COR-L47 (cell line): Measurements from ENCODE around the gene WASL.
"Not testable (repeated sequence)": the region's sequence is repeated elsewhere in the genome, so short reads cannot be mapped to it uniquely, and the experiment has no call there.

Experiments used
- DNase-seq: peaks from one replicate; lab custom pipeline; 2025; lab: John Stamatoyannopoulos, UW

Gene WASL

GRCh38 chr7:123658023-123658422 is 90.8 kb downstream of the WASL start:
- no peak for DNase-seq

- DNase-seq: no peak
Measured at GRCh38 chr7:123657304-123657685, 91.5 kb downstream of the WASL start.

- DNase-seq: no peak
Measured at GRCh38 chr7:123656544-123657303, 92.1 kb downstream of the WASL start.

GRCh38 chr7:123655614-123656013 is 93.2 kb downstream of the WASL start, which contains the start of gene LMOD2:
Gene LMOD2 (plus strand): TSS chr7:123655866. CDS start chr7:123655964, 98 bp downstream.
- no peak for DNase-seq

GRCh38 chr7:123653162-123653561 is 95.6 kb downstream of the WASL start:
- no peak for DNase-seq

- no peak for DNase-seq
Measured at GRCh38 chr7:123652406-123652805, 96.4 kb downstream of the WASL start.

GRCh38 chr7:123650595-123650994 is 98.2 kb downstream of the WASL start:
- DNase-seq: no peak

GRCh38 chr7:123649964-123650363 is 98.8 kb downstream of the WASL start:
- no peak for DNase-seq

GRCh38 chr7:123647106-123647730 is 101.6 kb downstream of the WASL start:
- no peak for DNase-seq

GRCh38 chr7:123645516-123645915 is 103.3 kb downstream of the WASL start:
- no peak for DNase-seq

- DNase-seq: peak; percentile 83
Measured at GRCh38 chr7:123643495-123644441, 105.0 kb downstream of the WASL start.

GRCh38 chr7:123641901-123642300 is 106.9 kb downstream of the WASL start:
- DNase-seq: no peak

- DNase-seq: no peak
Measured at GRCh38 chr7:123640583-123640982, 108.2 kb downstream of the WASL start.

- no peak for DNase-seq
Measured at GRCh38 chr7:123639631-123640030, 109.2 kb downstream of the WASL start.

- no peak for DNase-seq
Measured at GRCh38 chr7:123637878-123638277, 110.9 kb downstream of the WASL start.

- DNase-seq: no peak
Measured at GRCh38 chr7:123637203-123637602, 111.6 kb downstream of the WASL start.

- DNase-seq: peak; percentile 34
Measured at GRCh38 chr7:123635551-123636359, 113.0 kb downstream of the WASL start.

- DNase-seq: not testable (repeated sequence)
Measured at GRCh38 chr7:123634011-123634573, 114.7 kb downstream of the WASL start.

GRCh38 chr7:123633553-123633952 is 115.2 kb downstream of the WASL start:
- DNase-seq: no peak

- no peak for DNase-seq
Measured at GRCh38 chr7:123632808-123633207, 116.0 kb downstream of the WASL start.
